Upper lobe of left lung (tissue), 6 donors: Measurements from ENCODE around the gene PRDM16. TPM values are rescaled to one million over a fixed set of nuclear protein-coding genes. Genes with fewer than 3 reads are reported as not detected.

Experiments
- ATAC-seq, 2 donors: fragments of 200-7000 bp; cut with Tn5 transposase; one replicate each; pipeline ENCODE4 v1.9.1; 2022; ENCODE audit warnings: mild to moderate bottlenecking in 2 of 2, moderate library complexity in 2 of 2; ENCODE audit not compliant: low FRiP score in 2 of 2
- DNase-seq, 2 donors: peaks; one replicate each; pipeline ENCODE4 v3.0.0-alpha.2; 2019 to 2020
- H3K27ac ChIP-seq, 4 donors: fragments of 200-600 bp; sonication (generic); one replicate each; pipeline ENCODE4 v1.5.1; 2016 to 2019
- H3K27me3 ChIP-seq, 4 donors: fragments of 200-600 bp; sonication (generic); one replicate each; pipeline ENCODE4 v1.5.1; 2017 to 2019
- H3K36me3 ChIP-seq, 4 donors: fragments of 200-600 bp; sonication (generic); one replicate each; pipeline ENCODE4 v1.5.1; 2016 to 2019
- H3K4me1 ChIP-seq, 4 donors: fragments of 200-600 bp; sonication (generic); one replicate each; pipeline ENCODE4 v1.5.1; 2018 to 2019
- H3K4me3 ChIP-seq, 4 donors: fragments of 200-600 bp; sonication (generic); one replicate each; pipeline ENCODE4 v1.5.1; 2017 to 2019; ENCODE audit warnings: mild to moderate bottlenecking in 2 of 4, moderate library complexity in 1 of 4
- H3K9me3 ChIP-seq, 4 donors: fragments of 200-600 bp; sonication (generic); one replicate each; pipeline ENCODE4 v1.5.1; 2018 to 2019
- CTCF ChIP-seq, 6 experiments: fragments of 450-650 bp in 4 of 6; fragments of 200-600 bp in 2 of 6; sonication (generic) in 2 of 6; IDR thresholded peaks; one replicate each; pipeline ENCODE4 v1.5.1; 2016 to 2019; ENCODE audit warnings: antibody characterized with exemption in 6 of 6
- EP300 ChIP-seq, 4 donors: sonication (generic); formaldehyde crosslinking; IDR thresholded peaks; one replicate each; pipeline ENCODE4 v1.5.1; 2017; ENCODE audit warnings: antibody characterized with exemption in 4 of 4, control low read depth in 2 of 4
- POLR2A ChIP-seq, 4 donors: fragments of 450-650 bp; IDR thresholded peaks; one replicate each; pipeline ENCODE4 v1.5.1; 2016 to 2017; ENCODE audit warnings: antibody characterized with exemption in 4 of 4, mild to moderate bottlenecking in 2 of 4
- POLR2AphosphoS5 ChIP-seq, 2 donors: sonication (generic); formaldehyde crosslinking; IDR thresholded peaks; one replicate each; pipeline ENCODE4 v1.5.1; 2017; ENCODE audit warnings: antibody characterized with exemption in 2 of 2
- WGBS, 2 donors: methylation state at CpG; one replicate each; pipeline ENCODE4 v1.1.5; 2017 to 2018; 5-methylcytosine and 5-hydroxymethylcytosine counted together
- total RNA-seq, 6 donors: library from RNA; depleted of rRNA in 4 of 6; stranded (reverse); fragments of >200 nt in 4 of 6; gene quantifications; one replicate each; pipeline versions ENCODE4 v1.1.0 to v1.2.1, GENCODE V29; 2016 to 2021
- donor health status: DM: no; HTN: no; CAD: no; lungs with moderate emphysema.
- donor health status: DM: no; HTN: yes; CAD: no; lungs with severe emphysema.

PRDM16 gene
- total RNA-seq, 6 donors from 2014 or later: 12.3 to 54.5 (median 21.2) TPM

DNA sequence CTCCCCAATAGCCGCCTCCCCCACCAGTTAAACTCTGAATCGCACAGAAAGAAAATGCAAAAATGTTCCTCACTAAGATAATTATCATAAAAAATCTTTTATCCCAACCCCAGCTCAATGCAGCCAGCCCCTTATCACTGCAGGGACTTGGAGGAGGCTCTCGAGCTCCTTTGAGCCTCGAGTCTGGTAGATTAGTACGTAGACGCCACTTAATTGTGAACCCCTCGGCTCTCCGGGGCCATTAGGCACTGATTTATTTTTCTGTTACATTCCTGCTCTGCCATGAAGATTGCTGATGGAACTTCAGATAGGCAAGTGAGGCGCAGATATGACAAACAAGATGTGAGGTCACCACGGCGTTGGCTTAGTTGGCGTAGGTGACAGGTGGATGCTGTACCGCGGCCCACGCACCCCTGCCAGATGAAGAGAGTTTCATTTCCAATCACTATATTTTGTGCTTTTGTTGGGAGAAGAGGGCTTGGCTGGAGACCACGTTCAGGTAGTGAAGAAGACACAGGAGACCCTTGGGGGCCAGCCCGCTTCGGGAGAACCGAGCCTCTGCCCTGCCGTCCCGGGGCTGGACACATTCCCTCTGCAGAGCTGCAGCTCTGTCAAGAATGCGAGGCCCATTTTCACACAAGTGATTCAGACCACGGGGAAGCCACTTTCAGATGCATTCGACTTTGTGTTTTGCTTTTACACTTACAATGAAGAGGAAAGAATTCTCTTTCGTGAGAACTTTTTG lies 329.6 kb downstream of the PRDM16 start:
- no peaks in the 10 kb centered on the region for H3K36me3 ChIP-seq
- DNase-seq: peak in 1 of 2 donors; percentile 54
- peaks cover 0 to 14% (median 4%) of the 10 kb centered on the region in 4 donors for H3K27me3 ChIP-seq
- ATAC-seq: no peak
- H3K4me3 ChIP-seq: no peak overlapping the region
- TF ChIP-seq CTCF (IDR thresholded peaks at IDR 0.05) (no peak), POLR2A (IDR thresholded peaks at IDR 0.05) (no peak), POLR2AphosphoS5 (IDR thresholded peaks at IDR 0.05) (no peak), EP300 (IDR thresholded peaks at IDR 0.05) (no peak)
- H3K27ac ChIP-seq: no peak overlapping the region
- H3K4me1 ChIP-seq: peaks cover 7 to 19% (median 12%) of the 10 kb centered on the region in 4 donors
- H3K9me3 ChIP-seq: no peaks in the 10 kb centered on the region
- 79 to 85% methylated on average over 20 to 25 of the region's 25 CpGs for WGBS, 2 donors

- DNase-seq: no peak
- TF ChIP-seq CTCF (IDR thresholded peaks at IDR 0.05): no peak
- no peak for TF ChIP-seq EP300 (IDR thresholded peaks at IDR 0.05)
- no peak for TF ChIP-seq POLR2AphosphoS5 (IDR thresholded peaks at IDR 0.05)
- TF ChIP-seq POLR2A (IDR thresholded peaks at IDR 0.05): no peak
- Histone ChIP-seq H3K9me3 (no peaks in the 10 kb centered on the region), H3K27ac (no peak overlapping the region), H3K36me3 (no peaks in the 10 kb centered on the region), H3K4me1 (peaks cover 0 to 10% (median 5%) of the 10 kb centered on the region in 4 donors), H3K4me3 (no peak overlapping the region), H3K27me3 (peaks cover 0 to 3% (median 0%) of the 10 kb centered on the region in 4 donors)
- 63 to 84% methylated on average over 4 to 5 of the region's 5 CpGs for WGBS, 2 donors
- ATAC-seq: no peak
Measured at GRCh38 chr1:3399732-3400131, 330.7 kb downstream of the PRDM16 start.

- no peaks in the 10 kb centered on the region for H3K27me3 ChIP-seq
- no peaks in the 10 kb centered on the region for H3K9me3 ChIP-seq
- peaks cover 0 to 10% (median 5%) of the 10 kb centered on the region in 4 donors for H3K4me1 ChIP-seq
- 77 to 88% methylated on average over 8 to 13 of the region's 13 CpGs for WGBS, 2 donors
- H3K27ac ChIP-seq: no peak overlapping the region
- no peak overlapping the region for H3K4me3 ChIP-seq
- ATAC-seq: no peak
- TF ChIP-seq CTCF (IDR thresholded peaks at IDR 0.05) (no peak), POLR2A (IDR thresholded peaks at IDR 0.05) (no peak), POLR2AphosphoS5 (IDR thresholded peaks at IDR 0.05) (no peak), EP300 (IDR thresholded peaks at IDR 0.05) (no peak)
- peaks cover 0 to 3% (median 0%) of the 10 kb centered on the region in 4 donors for H3K36me3 ChIP-seq
- DNase-seq: no peak
Measured at GRCh38 chr1:3401585-3402257, 332.7 kb downstream of the PRDM16 start.

DNA sequence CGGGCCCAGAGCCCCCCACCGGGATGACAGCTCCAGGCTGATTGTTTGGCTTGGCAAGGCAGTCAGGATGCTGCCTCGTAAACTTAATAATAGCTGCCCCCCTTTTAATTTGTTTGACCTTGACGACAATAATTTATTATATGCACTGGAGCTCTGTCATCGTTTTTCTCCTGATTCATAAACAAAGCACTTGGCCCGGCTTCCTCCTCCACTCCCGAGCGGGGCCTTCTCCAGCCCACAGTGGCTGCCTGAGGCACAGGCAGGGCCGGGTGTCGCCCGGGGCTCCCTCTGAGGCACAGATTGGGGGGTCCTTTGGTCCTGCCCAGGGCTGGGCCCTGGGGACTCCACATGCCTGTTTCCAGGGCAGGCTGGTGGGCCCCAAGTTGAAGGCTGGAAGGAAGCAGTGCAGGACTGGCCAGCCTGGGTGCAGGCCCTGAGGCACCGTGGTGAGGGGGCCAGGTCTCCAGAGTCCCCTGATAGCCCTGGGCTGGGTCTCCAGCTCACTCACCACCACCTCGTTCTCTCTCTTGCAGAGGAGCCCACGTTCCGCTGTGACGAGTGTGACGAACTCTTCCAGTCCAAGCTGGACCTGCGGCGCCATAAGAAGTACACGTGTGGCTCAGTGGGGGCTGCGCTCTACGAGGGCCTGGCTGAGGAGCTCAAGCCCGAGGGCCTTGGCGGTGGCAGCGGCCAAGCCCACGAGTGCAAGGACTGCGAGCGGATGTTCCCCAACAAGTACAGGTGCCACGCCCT lies 333.4 kb downstream of the PRDM16 start:
- 61 to 64% methylated on average over 20 to 29 of the region's 29 CpGs for WGBS, 2 donors
- no peaks in the 10 kb centered on the region for H3K9me3 ChIP-seq
- peaks cover 0 to 3% (median 0%) of the 10 kb centered on the region in 4 donors for H3K36me3 ChIP-seq
- no peak for ATAC-seq
- TF ChIP-seq CTCF (IDR thresholded peaks at IDR 0.05): no peak
- no peak for TF ChIP-seq EP300 (IDR thresholded peaks at IDR 0.05)
- no peak for TF ChIP-seq POLR2AphosphoS5 (IDR thresholded peaks at IDR 0.05)
- no peak for TF ChIP-seq POLR2A (IDR thresholded peaks at IDR 0.05)
- no peak overlapping the region for H3K4me3 ChIP-seq
- no peak overlapping the region for H3K27ac ChIP-seq
- H3K4me1 ChIP-seq: peaks cover 0 to 10% (median 5%) of the 10 kb centered on the region in 4 donors
- DNase-seq: peak in 1 of 2 donors; percentile 69
- H3K27me3 ChIP-seq: no peaks in the 10 kb centered on the region
